H1 (cell line): ENCODE data around the gene ARHGAP8. TPM values are rescaled to one million over a fixed set of nuclear protein-coding genes. Genes with fewer than 3 reads are reported as not detected.

Experiments used
- CTCF ChIA-PET: fragments of 300-600 bp; sonication (Branson Sonifier 250); formaldehyde crosslinking; loops from one replicate; lab custom pipeline; 2021; ENCODE audit not compliant: partially characterized antibody; lab: Charles Lee
- POLR2A ChIA-PET: fragments of 300-600 bp; sonication (Branson Sonifier 250); formaldehyde crosslinking; loops from one replicate; lab custom pipeline; 2021; ENCODE audit warnings: inconsistent platforms; ENCODE audit not compliant: partially characterized antibody; lab: Charles Lee
- DNase-seq, 2 experiments: peaks; one replicate each; pipeline versions ENCODE4 v3.0.0 to v3.0.0-alpha.2; 2010 to 2022; ENCODE audit warnings: low spot score in 2 of 2, low read depth in 1 of 2, mixed read lengths in 1 of 2
- FAIRE-seq: peaks from 2 replicates; lab custom pipeline; 2011; peaks lifted over from hg19 to GRCh38; lab: Jason Lieb, UNC
- H2AFZ ChIP-seq: 2 replicates; pipeline ENCODE4 v1.8.1; 2012; ENCODE audit warnings: low read length, inconsistent platforms
- H2AK5ac ChIP-seq: 2 replicates; pipeline ENCODE4 v1.6.1; 2013; ENCODE audit warnings: low read depth, low read length
- H2BK120ac ChIP-seq: replicated peaks from 2 replicates; pipeline ENCODE3; 2013; ENCODE audit warnings: low read depth, low read length, inconsistent platforms
- H2BK12ac ChIP-seq: 2 replicates; pipeline ENCODE4 v1.6.1; 2013; ENCODE audit warnings: low read depth, low read length
- H2BK15ac ChIP-seq: 2 replicates; pipeline ENCODE4 v1.6.1; 2013; ENCODE audit warnings: low read length
- H2BK20ac ChIP-seq: 2 replicates; pipeline ENCODE4 v1.6.1; 2013; ENCODE audit warnings: low read length
- H2BK5ac ChIP-seq: 2 replicates; pipeline ENCODE4 v1.6.1; 2013; ENCODE audit warnings: low read depth, low read length
- H3K14ac ChIP-seq: 2 replicates; pipeline ENCODE4 v1.6.1; 2013; ENCODE audit warnings: inconsistent platforms; ENCODE audit not compliant: insufficient read length
- H3K18ac ChIP-seq: 2 replicates; pipeline ENCODE4 v1.6.1; 2013; ENCODE audit warnings: low read length; ENCODE audit errors: extremely low read depth
- H3K23ac ChIP-seq: 2 replicates; pipeline ENCODE4 v1.6.1; 2013; ENCODE audit warnings: inconsistent platforms; ENCODE audit not compliant: insufficient read length
- H3K23me2 ChIP-seq: 2 replicates; pipeline ENCODE4 v1.6.1; 2013; ENCODE audit warnings: low read depth, low read length
- H3K27ac ChIP-seq: 2 replicates; pipeline ENCODE4 v1.6.1; 2011; ENCODE audit warnings: low read depth, low read length, inconsistent platforms
- H3K27me3 ChIP-seq, 4 experiments: replicated peaks in 1 of 4; 1 replicate in 1 of 4; 2 replicates in 3 of 4; pipeline versions ENCODE4 v1.6.1 to v1.8.1; 2011 to 2013; ENCODE audit warnings: low read length in 3 of 4, mild to moderate bottlenecking in 3 of 4, inconsistent platforms in 2 of 4, mixed read lengths in 2 of 4, moderate library complexity in 1 of 4; ENCODE audit not compliant: control insufficient read depth in 3 of 4, insufficient read depth in 3 of 4; ENCODE audit errors: extremely low read depth in 1 of 4
- H3K36me3 ChIP-seq, 4 experiments: 2 replicates each; pipeline versions ENCODE4 v1.6.1 to v1.8.1; 2011 to 2013; ENCODE audit warnings: mild to moderate bottlenecking in 4 of 4, low read length in 3 of 4, moderate library complexity in 2 of 4, control low read depth in 1 of 4, inconsistent platforms in 1 of 4; ENCODE audit not compliant: insufficient read depth in 4 of 4, control insufficient read depth in 2 of 4
- H3K4ac ChIP-seq: replicated peaks from 2 replicates; pipeline ENCODE3; 2013; ENCODE audit warnings: low read length, low read depth, mixed read lengths, inconsistent platforms; ENCODE audit not compliant: insufficient read length
- H3K4me1 ChIP-seq, 4 experiments: replicated peaks in 1 of 4; 1 replicate in 1 of 4; 2 replicates in 3 of 4; pipeline versions ENCODE4 v1.6.1 to v1.8.1; 2011 to 2013; ENCODE audit warnings: low read length in 3 of 4, inconsistent platforms in 2 of 4, mixed read lengths in 1 of 4; ENCODE audit not compliant: insufficient read depth in 4 of 4, control insufficient read depth in 3 of 4
- H3K4me2 ChIP-seq, 2 experiments: 2 replicates each; pipeline versions ENCODE4 v1.6.1 to v1.8.1; 2011 to 2013; ENCODE audit warnings: low read depth in 2 of 2, low read length in 2 of 2, control low read depth in 1 of 2, inconsistent platforms in 1 of 2, mild to moderate bottlenecking in 1 of 2; ENCODE audit not compliant: insufficient read depth in 1 of 2
- H3K4me3 ChIP-seq, 4 experiments: fragments of 200-600, 300-600 bp in 1 of 4; sonication (generic), shearing (Covaris generic), sonication (Bioruptor Twin) in 1 of 4; 2 replicates each; pipeline versions ENCODE4 v1.5.1 to v1.8.1; 2011 to 2016; ENCODE audit warnings: low read length in 4 of 4, low read depth in 3 of 4, control low read depth in 2 of 4, inconsistent platforms in 2 of 4, mild to moderate bottlenecking in 2 of 4, mixed read lengths in 1 of 4, moderate library complexity in 1 of 4; ENCODE audit not compliant: insufficient read depth in 2 of 4; ENCODE audit errors: extremely low read depth in 1 of 4
- H3K56ac ChIP-seq: replicated peaks from 2 replicates; pipeline ENCODE3; 2013; ENCODE audit warnings: low read depth, mild to moderate bottlenecking, mixed read lengths, low read length, inconsistent platforms; ENCODE audit not compliant: insufficient read length
- H3K79me1 ChIP-seq: 2 replicates; pipeline ENCODE4 v1.6.1; 2013; ENCODE audit warnings: low read depth, low read length, control low read depth
- H3K79me2 ChIP-seq, 2 experiments: 2 replicates each; pipeline versions ENCODE4 v1.6.1 to v1.8.1; 2012 to 2013; ENCODE audit warnings: low read length in 2 of 2, mild to moderate bottlenecking in 2 of 2, inconsistent platforms in 1 of 2; ENCODE audit not compliant: insufficient read depth in 2 of 2, control insufficient read depth in 1 of 2
- H3K9ac ChIP-seq, 4 experiments: replicated peaks in 1 of 4; 1 replicate in 1 of 4; 2 replicates in 3 of 4; pipeline versions ENCODE4 v1.6.1 to v1.8.1; 2011 to 2013; ENCODE audit warnings: low read depth in 3 of 4, low read length in 3 of 4, control low read depth in 2 of 4, mild to moderate bottlenecking in 2 of 4, moderate library complexity in 2 of 4, inconsistent platforms in 1 of 4; ENCODE audit errors: extremely low read depth in 1 of 4
- H3K9me3 ChIP-seq, 2 experiments: 2 replicates each; pipeline versions ENCODE4 v1.6.1 to v1.8.1; 2012 to 2013; ENCODE audit warnings: mild to moderate bottlenecking in 2 of 2, moderate library complexity in 2 of 2, control low read depth in 1 of 2, inconsistent platforms in 1 of 2, low read depth in 1 of 2, low read length in 1 of 2, mixed read lengths in 1 of 2; ENCODE audit not compliant: insufficient read depth in 2 of 2
- H4K20me1 ChIP-seq, 2 experiments: replicated peaks in 1 of 2; 2 replicates each; pipeline versions ENCODE3 to v1.8.1; 2011 to 2013; ENCODE audit warnings: inconsistent platforms in 2 of 2, low read length in 2 of 2, mild to moderate bottlenecking in 1 of 2; ENCODE audit not compliant: insufficient read depth in 2 of 2, control insufficient read depth in 1 of 2
- H4K5ac ChIP-seq: 2 replicates; pipeline ENCODE4 v1.6.1; 2013; ENCODE audit warnings: low read length, low read depth, mixed read lengths, inconsistent platforms; ENCODE audit not compliant: insufficient read length
- H4K8ac ChIP-seq: 2 replicates; pipeline ENCODE4 v1.8.0; 2013; ENCODE audit warnings: mild to moderate bottlenecking, moderate library complexity, low read length, inconsistent platforms; ENCODE audit not compliant: insufficient read depth; ENCODE audit errors: extremely low read depth
- H4K91ac ChIP-seq: replicated peaks from 2 replicates; pipeline ENCODE3; 2013; ENCODE audit warnings: low read length, mixed read lengths, inconsistent platforms; ENCODE audit not compliant: insufficient read length
- PHF8 ChIP-seq: fragments of 200-600 bp; sonication (generic); conservative IDR thresholded peaks from 2 replicates; pipeline ENCODE4 v1.7.1; 2012; ENCODE audit warnings: low read depth, mild to moderate bottlenecking, inconsistent platforms, low read length, moderate library complexity
- WGBS, 2 experiments: shearing (Covaris generic) in 1 of 2; methylation state at CpG; one replicate each; pipeline versions ENCODE4 v1.1.6 to v1.1.7; 2013 to 2015; ENCODE audit warnings: low lambda C conversion rate in 2 of 2, mixed read lengths in 2 of 2, inconsistent platforms in 1 of 2, low coverage in 1 of 2, missing lambda C conversion rate in 1 of 2; ENCODE audit not compliant: insufficient replicate concordance in 2 of 2, insufficient coverage in 1 of 2, insufficient read length in 1 of 2; ENCODE audit errors: extremely low coverage in 1 of 2, missing lambda C conversion rate in 1 of 2; 5-methylcytosine and 5-hydroxymethylcytosine counted together
- polyA plus RNA-seq, 7 experiments: library from polyadenylated mRNA; depleted of rRNA in 3 of 7; stranded (reverse) in 5 of 7; unstranded in 2 of 7; fragments of >200 nt in 5 of 7; fragments of 200-250 nt in 2 of 7; gene quantifications; 1 replicate in 5 of 7; 2 replicates in 1 of 7; 4 replicates in 1 of 7; pipeline versions ENCODE4 v1.2.1 to v1.2.3, GENCODE V29; 2011 to 2013; ENCODE audit warnings: missing spikeins in 2 of 7, mixed read lengths in 2 of 7
- total RNA-seq: library from RNA; stranded (reverse); fragmentation: NEBNext Ultra II Directional; extraction: Animal tissue kit (Norgen Biotek cat#: 25700); gene quantifications from 2 replicates; pipeline ENCODE4 v1.2.1, GENCODE V29; 2021
- TF ChIP-seq, protein P1 (sequence below): IDR thresholded peaks from 2 replicates; pipeline ENCODE4 v1.6.1; 2012; ENCODE audit warnings: low read length, inconsistent platforms
- TF ChIP-seq, protein P2 (sequence below): IDR thresholded peaks from 2 replicates; pipeline ENCODE4 v1.6.1; 2012; ENCODE audit warnings: inconsistent platforms

Gene ARHGAP8
- total and polyA plus RNA-seq, 2 of the 8 experiments (the other 6 are each of a cell fraction or from before 2014, with no cell fraction given): 35.6 to 47.7 TPM

- no peak overlapping the region for H4K5ac ChIP-seq
- H3K14ac ChIP-seq: no peak overlapping the region
- peak overlapping the region; percentile 61 for H4K91ac ChIP-seq
- no peaks in the 10 kb centered on the region; a peak in 1 of 7 replicates for H3K27me3 ChIP-seq
- no peaks in the 10 kb centered on the region for H3K79me1 ChIP-seq
- H2AK5ac ChIP-seq: peak overlapping the region; percentile 91; the same call in 1 of the 2 replicates
- H2AFZ ChIP-seq: no peak overlapping the region
- H3K27ac ChIP-seq: no peak overlapping the region
- peak in 1 of 2 experiments; percentile 60 for DNase-seq
- POLR2A ChIA-PET: interaction anchor here (0.6 to 1.3 kb wide), 5 partner anchors 15 to 1128 kb away, joined by 3 to 4 read pairs (median 3); partner anchors contain the start of gene ARHGAP8
- no peak overlapping the region for H3K23ac ChIP-seq
- peak overlapping the region; percentile 65; the same call in 1 of the 2 replicates for H2BK15ac ChIP-seq
- H2BK120ac ChIP-seq: no peak overlapping the region
- H3K4ac ChIP-seq: peak overlapping the region; percentile 29
- H3K56ac ChIP-seq: no peak overlapping the region
- peaks cover 0 to 11% of the 10 kb centered on the region in 2 experiments for H4K20me1 ChIP-seq
- 0 out of 2 replicates have a peak overlapping the region, but pooled peaks have one; percentile 2 for H3K18ac ChIP-seq
- H3K4me1 ChIP-seq: peaks cover 0 to 17% (median 12%) of the 10 kb centered on the region in 4 experiments; a peak in 5 of 7 replicates
- no peak for FAIRE-seq
- 0 out of 2 replicates have a peak overlapping the region, but pooled peaks have one; percentile 27 for H2BK12ac ChIP-seq
- H3K9me3 ChIP-seq: no peaks in the 10 kb centered on the region
- H2BK5ac ChIP-seq: peak overlapping the region; percentile 20; the same call in 1 of the 2 replicates
- H3K79me2 ChIP-seq: no peaks in the 10 kb centered on the region
- H3K4me2 ChIP-seq: peak overlapping the region in 1 of 2 experiments; percentile 6; a peak in 1 of 4 replicates
- CTCF ChIA-PET: interaction anchor here (0.8 to 9.3 kb wide), 8 partner anchors 10 to 1126 kb away, joined by 3 to 102 read pairs (median 3); no protein-coding TSS in a partner anchor
- H4K8ac ChIP-seq: peak overlapping the region; percentile 45
- H2BK20ac ChIP-seq: no peak overlapping the region
- H3K4me3 ChIP-seq: no peak overlapping the region
- H3K9ac ChIP-seq: no peak overlapping the region
- WGBS, 2 experiments: 80% methylated on average over 23 of the region's 32 CpGs; no CpG with 5 or more reads in 1 of the 2 experiments
- no peak for TF ChIP-seq PHF8
- TF ChIP-seq, protein P1, sequence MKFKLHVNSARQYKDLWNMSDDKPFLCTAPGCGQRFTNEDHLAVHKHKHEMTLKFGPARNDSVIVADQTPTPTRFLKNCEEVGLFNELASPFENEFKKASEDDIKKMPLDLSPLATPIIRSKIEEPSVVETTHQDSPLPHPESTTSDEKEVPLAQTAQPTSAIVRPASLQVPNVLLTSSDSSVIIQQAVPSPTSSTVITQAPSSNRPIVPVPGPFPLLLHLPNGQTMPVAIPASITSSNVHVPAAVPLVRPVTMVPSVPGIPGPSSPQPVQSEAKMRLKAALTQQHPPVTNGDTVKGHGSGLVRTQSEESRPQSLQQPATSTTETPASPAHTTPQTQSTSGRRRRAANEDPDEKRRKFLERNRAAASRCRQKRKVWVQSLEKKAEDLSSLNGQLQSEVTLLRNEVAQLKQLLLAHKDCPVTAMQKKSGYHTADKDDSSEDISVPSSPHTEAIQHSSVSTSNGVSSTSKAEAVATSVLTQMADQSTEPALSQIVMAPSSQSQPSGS: no peak
- TF ChIP-seq, protein P2, sequence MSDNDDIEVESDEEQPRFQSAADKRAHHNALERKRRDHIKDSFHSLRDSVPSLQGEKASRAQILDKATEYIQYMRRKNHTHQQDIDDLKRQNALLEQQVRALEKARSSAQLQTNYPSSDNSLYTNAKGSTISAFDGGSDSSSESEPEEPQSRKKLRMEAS: 0 out of 2 replicates have a peak, but pooled peaks have one; percentile 0
- TF ChIP-seq, all 59 proteins: peak for 1
- H3K36me3 ChIP-seq: no peaks in the 10 kb centered on the region
- H3K23me2 ChIP-seq: no peaks in the 10 kb centered on the region
These were observed 14.7 kb upstream of the ARHGAP8 start for GRCh38 chr22:44737406-44738346.
